SK-N-MC (cell line): Measurements from ENCODE around the gene NTN5.
A peak's percentile ranks its signal among the peaks of the same experiment; 100 is the strongest.

Experiments
- DNase-seq: peaks from one replicate; pipeline ENCODE4 v3.0.0-alpha.2; 2011; ENCODE audit warnings: low read depth, low spot score
- H3K27ac ChIP-seq: fragments of 200-600 bp; sonication (generic); 2 replicates; pipeline ENCODE4 v1.5.1; 2016; ENCODE audit warnings: mixed run types
- H3K36me3 ChIP-seq: fragments of 200-600 bp; sonication (generic); 2 replicates; pipeline ENCODE4 v1.6.1; 2017; ENCODE audit warnings: antibody characterized with exemption, low read length, mixed read lengths; ENCODE audit not compliant: insufficient read depth
- H3K4me3 ChIP-seq: fragments of 200-600 bp; sonication (generic); 2 replicates; pipeline ENCODE4 v1.5.1; 2016
- H3K9ac ChIP-seq: fragments of 200-600 bp; sonication (generic); 2 replicates; pipeline ENCODE4 v1.8.0; 2017; ENCODE audit warnings: mixed run types, mixed read lengths; ENCODE audit not compliant: insufficient read length
- H3K9me3 ChIP-seq: fragments of 200-600 bp; sonication (generic); 2 replicates; pipeline ENCODE4 v1.6.1; 2017; ENCODE audit warnings: low read depth, mild to moderate bottlenecking, antibody characterized with exemption, low read length, moderate library complexity, mixed read lengths
- EZH2 ChIP-seq: fragments of 200-600 bp; sonication (generic); IDR thresholded peaks from one replicate; pipeline ENCODE4 v1.6.1; 2017; ENCODE audit warnings: antibody characterized with exemption
- FOXP2 ChIP-seq: optimal IDR thresholded peaks from 2 replicates; pipeline ENCODE3; 2011; ENCODE audit warnings: mild to moderate bottlenecking, moderate library complexity; ENCODE audit not compliant: insufficient read depth; ENCODE audit errors: extremely low read length, control extremely low read depth
- POLR2AphosphoS5 ChIP-seq: IDR thresholded peaks from 2 replicates; pipeline ENCODE4 v1.6.1; 2012; ENCODE audit warnings: mild to moderate bottlenecking, low read depth, low read length, borderline replicate concordance

Gene NTN5

DNA sequence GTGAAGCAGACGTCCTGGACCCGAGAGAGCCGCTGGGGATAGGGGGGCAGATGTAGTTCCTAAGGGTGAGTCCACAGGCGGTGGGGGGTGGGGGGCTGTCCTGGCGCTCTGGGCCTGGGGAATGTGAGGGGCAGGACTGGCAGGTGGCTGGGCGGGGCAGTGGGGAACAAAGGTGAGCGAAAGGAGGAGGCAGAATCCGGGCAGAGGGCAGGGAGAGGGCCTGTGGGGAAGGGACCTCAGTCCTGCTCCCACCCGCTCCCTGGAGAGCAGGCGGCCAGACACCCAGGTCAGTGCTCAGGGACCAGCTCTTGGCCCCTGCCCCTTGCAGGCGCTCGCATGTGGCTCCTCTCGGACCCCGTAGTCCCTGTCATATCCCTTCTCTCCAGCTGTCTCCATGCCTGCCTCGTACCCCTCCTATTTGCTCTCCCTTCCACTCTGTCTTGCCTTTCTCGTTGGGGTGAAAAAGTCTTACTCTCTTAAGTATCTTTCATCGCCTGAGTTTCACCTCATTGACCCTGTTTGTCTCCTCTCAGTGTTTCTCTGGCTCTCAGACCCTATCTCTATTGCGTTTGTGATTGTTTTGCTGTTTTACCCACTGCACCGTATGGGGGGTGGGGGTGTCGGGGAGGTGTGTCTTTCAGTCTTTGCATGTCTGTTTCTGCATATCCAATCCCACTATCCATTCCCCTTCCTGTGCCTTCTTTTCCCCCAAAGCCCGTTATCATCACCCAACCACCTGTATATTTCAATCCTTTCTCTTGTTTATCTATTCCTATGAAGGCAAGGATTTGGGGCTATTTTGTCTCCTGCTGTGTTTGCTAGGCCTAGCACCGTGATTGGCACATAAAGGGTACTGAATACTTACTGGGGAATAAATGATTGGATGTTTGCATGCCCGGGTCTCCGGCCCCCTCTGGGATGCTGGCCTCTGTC lies 47.8 kb downstream of the NTN5 start:
- Histone ChIP-seq H3K36me3 (no peaks in the 10 kb centered on the region; the same call in 1 of the 2 replicates), H3K4me3 (peak overlapping the region; percentile 94), H3K9ac (peak overlapping the region; percentile 92), H3K9me3 (no peaks in the 10 kb centered on the region), H3K27ac (0 out of 2 replicates have a peak overlapping the region, but pooled peaks have one; percentile 54)
- DNase-seq = no peak
- TF ChIP-seq FOXP2 = no peak
- TF ChIP-seq EZH2 = no peak
- no peak for TF ChIP-seq POLR2AphosphoS5

DNA sequence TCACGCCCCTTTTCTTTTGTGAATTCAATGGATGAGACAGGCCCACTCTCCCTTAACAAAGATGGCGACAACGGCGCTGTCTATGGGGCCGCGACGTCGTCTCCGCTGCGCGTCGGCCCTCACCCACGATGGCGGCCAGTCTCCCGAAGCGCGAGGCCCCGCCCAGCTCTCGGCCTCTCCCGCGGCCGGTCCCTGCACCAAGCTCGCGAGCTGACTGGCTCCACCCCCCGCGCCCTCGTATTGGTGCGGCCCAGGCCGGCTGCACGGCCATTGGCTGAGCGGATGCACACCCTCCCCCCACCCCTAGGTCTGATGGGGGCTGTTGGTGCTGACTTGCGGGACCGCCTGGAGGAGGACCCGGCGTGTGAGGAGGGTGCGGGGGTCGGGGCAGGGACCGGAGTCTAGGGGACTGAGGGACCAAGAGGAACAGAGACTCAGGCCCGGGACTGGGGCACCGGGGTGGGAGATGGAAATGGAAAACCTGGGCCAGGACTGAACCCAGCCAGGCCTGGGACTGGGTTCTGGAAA lies 48.7 kb downstream of the NTN5 start:
- H3K9me3 ChIP-seq = no peaks in the 10 kb centered on the region
- peak overlapping the region; percentile 83 for H3K27ac ChIP-seq
- DNase-seq = peak; percentile 81
- TF ChIP-seq POLR2AphosphoS5 (no peak; the same call in 1 of the 2 replicates), FOXP2 (no peak), EZH2 (no peak)
- peak overlapping the region; percentile 94 for H3K4me3 ChIP-seq
- no peaks in the 10 kb centered on the region; the same call in 1 of the 2 replicates for H3K36me3 ChIP-seq
- H3K9ac ChIP-seq = peak overlapping the region; percentile 92

DNA sequence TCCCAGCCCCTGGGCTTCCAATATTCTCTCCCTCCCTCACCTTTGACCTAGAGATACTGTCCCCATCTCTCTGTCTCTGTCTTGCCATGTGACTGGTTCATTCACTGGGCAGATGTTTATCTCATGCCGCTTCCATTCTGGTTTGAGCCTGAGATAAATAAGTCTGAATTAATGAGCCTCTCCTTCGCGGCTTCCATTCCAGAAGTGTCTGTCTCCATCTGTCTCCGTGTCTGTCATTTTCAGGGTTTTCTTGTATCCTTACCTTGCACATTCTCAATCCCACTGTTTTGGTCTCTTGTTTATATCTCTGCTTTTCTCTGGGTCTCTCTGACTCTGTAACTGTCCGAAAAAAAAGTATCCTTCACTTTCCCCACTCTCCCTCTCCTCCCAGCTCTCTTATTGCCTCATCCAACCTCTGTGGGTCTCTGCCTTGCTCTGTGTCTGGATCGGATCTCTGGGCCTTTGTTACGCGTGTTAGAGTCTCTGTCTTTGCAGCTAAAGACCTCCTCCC lies 49.2 kb downstream of the NTN5 start:
- Histone ChIP-seq H3K4me3 (peak overlapping the region; percentile 94), H3K27ac (peak overlapping the region; percentile 83)

DNA sequence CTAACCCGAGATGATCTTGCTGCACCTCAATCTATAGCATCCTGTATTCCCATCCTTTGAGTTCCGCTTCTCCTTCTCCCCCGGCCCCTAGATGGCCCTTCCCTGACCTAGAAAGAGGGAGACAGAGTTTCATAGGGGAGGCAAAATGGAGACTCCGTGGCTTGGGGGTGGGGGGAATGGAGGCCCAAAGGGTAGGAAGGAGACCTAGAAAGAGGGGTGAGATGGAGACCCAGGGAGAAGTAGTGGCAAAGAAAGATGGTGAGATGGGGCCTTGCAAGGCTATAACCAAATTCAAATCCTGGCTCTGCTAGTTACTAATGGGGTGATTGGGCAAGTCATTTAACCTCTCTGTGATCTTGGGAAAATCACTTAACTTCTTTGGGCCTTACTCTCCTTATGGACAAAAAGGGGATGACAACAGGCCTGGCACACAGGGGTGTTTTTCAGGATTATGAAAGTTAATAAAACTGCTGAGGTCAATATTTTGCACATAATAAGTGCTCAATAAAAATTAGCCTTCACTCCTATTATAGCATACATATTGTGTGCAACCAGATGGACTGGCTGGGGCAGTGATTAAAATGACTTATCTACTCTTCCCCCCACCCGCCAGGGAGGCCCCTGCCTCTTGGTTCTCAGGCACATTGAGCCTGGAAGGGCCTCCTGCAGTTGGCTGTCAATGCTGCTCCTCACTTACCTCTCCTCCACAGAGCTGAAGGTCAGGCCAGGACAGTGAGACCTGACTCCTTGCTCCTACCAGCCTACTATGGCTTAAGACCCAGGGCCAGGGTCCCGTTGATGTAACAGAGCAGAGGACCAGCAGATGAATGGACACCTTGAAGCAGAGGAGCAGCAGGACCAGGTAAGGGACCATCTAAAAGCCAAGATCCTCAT lies 52.9 kb downstream of the NTN5 start:
- Histone ChIP-seq H3K9me3 (no peaks in the 10 kb centered on the region), H3K4me3 (peak overlapping the region; percentile 82), H3K27ac (peak overlapping the region; percentile 84), H3K36me3 (peaks cover 36% of the 10 kb centered on the region), H3K9ac (peak overlapping the region; percentile 99)
- TF ChIP-seq POLR2AphosphoS5 (no peak), FOXP2 (no peak), EZH2 (no peak)
- no peak for DNase-seq

More for the DNA sequence above, 49.2 kb downstream of the NTN5 start:
- H3K36me3 ChIP-seq = no peaks in the 10 kb centered on the region; the same call in none of the 2 replicates
- no peak for DNase-seq
- TF ChIP-seq POLR2AphosphoS5 = peak; percentile 75
- TF ChIP-seq EZH2 = no peak
- TF ChIP-seq FOXP2 = no peak
- H3K9me3 ChIP-seq = no peaks in the 10 kb centered on the region
- peak overlapping the region; percentile 70 for H3K9ac ChIP-seq

DNA sequence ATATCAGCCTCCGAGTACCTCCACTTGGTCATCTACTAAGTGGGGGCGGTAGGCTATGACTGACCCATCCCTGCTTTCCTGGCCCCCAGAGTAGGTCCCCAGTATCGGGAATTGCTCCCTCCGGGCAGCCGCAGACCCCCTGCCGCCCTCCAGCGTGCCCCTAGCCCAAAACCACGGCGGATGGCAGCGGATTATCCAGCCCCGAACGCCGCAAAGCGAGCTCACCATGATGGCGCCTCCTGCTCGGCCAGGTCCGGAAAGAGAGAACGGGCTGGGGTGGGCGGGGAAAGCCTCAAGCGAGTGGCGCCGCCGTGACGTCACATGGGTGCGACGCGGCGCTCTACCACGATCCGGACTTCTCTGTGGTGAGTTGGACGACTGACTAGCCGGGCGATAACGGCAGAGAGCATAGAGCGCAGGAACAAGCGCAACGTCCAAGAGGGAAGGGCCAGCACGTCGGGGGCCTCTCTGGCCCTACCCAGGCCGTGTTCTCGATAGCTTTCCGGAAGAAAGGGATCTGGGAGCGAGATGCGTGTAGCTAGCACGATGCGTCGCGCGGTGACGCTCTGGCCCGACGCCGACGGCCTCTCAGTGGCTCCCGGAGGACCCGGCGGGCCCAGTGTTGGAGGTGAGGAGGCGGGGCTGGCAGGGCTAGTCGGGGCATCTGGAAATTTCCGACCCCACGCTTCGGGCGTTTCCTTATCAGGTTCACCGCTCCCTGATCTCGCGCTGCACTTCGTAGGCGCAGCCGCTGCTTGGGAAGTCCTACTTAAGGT lies 53.7 kb downstream of the NTN5 start, which contains the start of the genes RPL18 and SPHK2:
Gene RPL18 (minus strand): TSS at position 263 of the 776 bp plus-strand sequence. CDS start 35 bp downstream, at position 228.
Gene SPHK2 (plus strand): TSS at position 591 of the 776 bp plus-strand sequence. CDS start 1,009 bp downstream, outside the sequence.
- Histone ChIP-seq H3K27ac (peak within 1 kb of the TSS; percentile 93), H3K9me3 (no peaks in the 10 kb centered on the region), H3K4me3 (peak within 1 kb of the TSS; percentile 82), H3K36me3 (peaks cover 38% of the 10 kb centered on the region), H3K9ac (peak within 1 kb of the TSS; percentile 99)
- TF ChIP-seq EZH2 = no peak
- TF ChIP-seq FOXP2 = peak; percentile 97
- peak; percentile 98 for TF ChIP-seq POLR2AphosphoS5
- peak; percentile 98 for DNase-seq

DNA sequence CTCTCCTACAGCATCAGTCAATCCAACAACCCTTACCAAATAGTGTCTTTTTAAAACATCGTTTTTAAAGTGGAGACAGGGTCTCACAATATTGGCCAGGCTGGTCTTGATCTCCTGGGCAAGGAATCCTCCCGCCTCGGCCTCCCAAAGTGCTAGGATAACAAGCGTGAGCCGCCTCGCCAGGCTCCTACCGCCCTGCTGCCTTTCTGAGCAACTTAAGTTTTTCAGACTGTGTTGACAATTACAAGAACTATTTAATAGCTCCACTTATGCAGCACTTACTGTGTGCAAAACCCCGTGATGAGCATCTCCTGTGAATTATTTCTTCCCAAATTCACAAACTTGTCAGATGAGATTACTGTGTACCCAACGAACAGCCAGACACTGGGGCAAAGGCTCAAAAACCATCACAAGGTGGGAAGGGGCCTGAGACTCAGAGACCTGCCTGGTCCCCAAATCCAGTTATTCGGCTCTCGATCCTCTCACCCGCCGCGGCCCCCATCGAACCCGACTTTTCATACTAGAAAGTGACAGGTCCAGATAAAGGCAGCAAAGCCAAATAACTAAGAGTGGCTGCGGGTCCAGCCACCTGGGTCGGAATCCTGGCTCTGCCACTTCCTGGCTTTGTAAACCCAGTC lies 54.4 kb downstream of the NTN5 start:
- no peak for TF ChIP-seq FOXP2
- TF ChIP-seq EZH2 = no peak
- TF ChIP-seq POLR2AphosphoS5 = no peak
- H3K36me3 ChIP-seq = peaks cover 38% of the 10 kb centered on the region

More for the DNA sequence above, 54.4 kb downstream of the NTN5 start:
- Histone ChIP-seq H3K4me3 (peak overlapping the region; percentile 82), H3K9me3 (no peaks in the 10 kb centered on the region), H3K9ac (peak overlapping the region; percentile 99), H3K27ac (peak overlapping the region; percentile 93)
- no peak for DNase-seq
